AML-193 (cell line): ENCODE results near the gene CTDP1.
"Not testable (repeated sequence)": the region's sequence is repeated elsewhere in the genome, so short reads cannot be mapped to it uniquely, and the experiment has no call there.

ENCODE experiments used
- DNase-seq, 2 experiments: peaks; one replicate each; lab custom pipeline; 2025; lab: John Stamatoyannopoulos, UW

CTDP1 gene

DNA sequence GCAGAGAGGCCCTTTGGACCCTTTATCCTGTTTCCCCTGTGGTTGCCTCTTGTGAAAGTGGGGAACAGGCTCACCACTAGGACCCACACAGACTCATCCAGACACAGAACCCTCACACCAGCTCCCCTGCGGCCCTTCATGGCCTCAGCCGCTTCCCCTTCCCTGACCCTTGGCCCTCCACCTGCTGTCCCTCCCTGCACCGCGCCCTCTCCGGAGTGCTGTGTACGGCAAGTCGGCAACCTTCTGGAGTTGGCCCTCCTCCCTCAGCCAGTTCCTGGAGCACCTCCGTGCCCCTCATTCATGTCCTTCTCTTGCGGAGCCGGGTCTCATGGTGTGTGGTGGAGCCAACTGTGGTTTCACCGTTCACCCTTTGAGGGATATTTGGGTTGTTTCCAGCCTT lies 44.0 kb downstream of the CTDP1 start:
- no peak for DNase-seq

- no peak for DNase-seq
Measured at GRCh38 chr18:79724299-79725080, 44.9 kb downstream of the CTDP1 start.

GRCh38 chr18:79725486-79725885 lies 45.9 kb downstream of the CTDP1 start:
- DNase-seq, result no peak

- DNase-seq, result no peak
Measured at GRCh38 chr18:79726721-79727120, 47.1 kb downstream of the CTDP1 start.

DNA sequence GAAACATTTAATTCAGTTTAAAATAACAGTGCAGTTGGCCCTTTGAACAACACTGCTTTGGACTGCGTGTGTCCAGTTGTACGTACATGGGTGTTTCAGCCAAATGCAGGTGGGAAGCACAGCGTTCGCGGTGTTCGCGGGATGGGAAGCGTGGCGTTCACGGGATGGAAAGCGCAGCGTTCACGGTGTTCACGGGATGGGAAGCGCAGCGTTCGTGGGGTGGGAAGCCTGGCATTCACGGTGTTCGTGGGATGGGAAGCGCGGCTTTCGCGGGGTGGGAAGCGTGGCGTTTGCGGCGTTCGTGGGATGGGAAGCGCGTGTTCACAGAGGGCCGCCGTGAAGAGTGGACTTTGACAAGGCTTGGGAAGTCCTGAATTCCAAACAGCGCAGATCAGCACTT lies 47.6 kb downstream of the CTDP1 start:
- no peak for DNase-seq

DNA sequence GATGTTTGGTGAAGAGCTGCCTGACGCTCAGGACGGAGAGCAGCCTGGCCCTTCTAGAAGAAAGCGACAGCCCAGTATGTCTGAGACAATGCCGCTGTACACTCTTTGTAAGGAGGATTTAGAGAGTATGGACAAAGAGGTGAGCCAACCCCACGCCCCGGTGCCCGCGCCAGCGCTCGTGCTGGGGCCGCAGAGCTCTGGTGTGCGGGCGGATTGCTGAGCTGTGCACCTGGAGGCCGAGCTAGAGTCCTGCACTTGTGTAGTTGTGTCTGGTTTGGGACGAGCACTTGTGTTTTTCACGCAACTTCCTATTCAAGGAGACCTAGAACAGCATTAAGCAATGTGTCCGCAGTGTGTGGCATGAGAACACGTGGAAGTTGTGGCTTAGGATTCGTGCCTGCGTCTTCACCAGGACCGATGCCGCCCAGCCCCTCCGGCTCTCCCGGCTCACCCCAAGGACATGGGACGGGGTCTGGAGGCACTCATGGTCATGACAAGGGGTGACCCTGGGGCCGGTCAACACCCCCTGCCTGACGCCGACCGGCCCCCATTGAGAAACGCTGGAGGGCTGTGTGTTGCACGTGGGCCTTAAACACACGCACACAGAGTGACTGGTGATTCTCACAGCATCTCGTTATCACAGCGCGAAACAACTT lies 49.5 kb downstream of the CTDP1 start:
- DNase-seq, result no peak

- no peak for DNase-seq
Measured at GRCh38 chr18:79729611-79730010, 50.0 kb downstream of the CTDP1 start.

- DNase-seq, result no peak
Measured at GRCh38 chr18:79730804-79731203, 51.2 kb downstream of the CTDP1 start.

DNA sequence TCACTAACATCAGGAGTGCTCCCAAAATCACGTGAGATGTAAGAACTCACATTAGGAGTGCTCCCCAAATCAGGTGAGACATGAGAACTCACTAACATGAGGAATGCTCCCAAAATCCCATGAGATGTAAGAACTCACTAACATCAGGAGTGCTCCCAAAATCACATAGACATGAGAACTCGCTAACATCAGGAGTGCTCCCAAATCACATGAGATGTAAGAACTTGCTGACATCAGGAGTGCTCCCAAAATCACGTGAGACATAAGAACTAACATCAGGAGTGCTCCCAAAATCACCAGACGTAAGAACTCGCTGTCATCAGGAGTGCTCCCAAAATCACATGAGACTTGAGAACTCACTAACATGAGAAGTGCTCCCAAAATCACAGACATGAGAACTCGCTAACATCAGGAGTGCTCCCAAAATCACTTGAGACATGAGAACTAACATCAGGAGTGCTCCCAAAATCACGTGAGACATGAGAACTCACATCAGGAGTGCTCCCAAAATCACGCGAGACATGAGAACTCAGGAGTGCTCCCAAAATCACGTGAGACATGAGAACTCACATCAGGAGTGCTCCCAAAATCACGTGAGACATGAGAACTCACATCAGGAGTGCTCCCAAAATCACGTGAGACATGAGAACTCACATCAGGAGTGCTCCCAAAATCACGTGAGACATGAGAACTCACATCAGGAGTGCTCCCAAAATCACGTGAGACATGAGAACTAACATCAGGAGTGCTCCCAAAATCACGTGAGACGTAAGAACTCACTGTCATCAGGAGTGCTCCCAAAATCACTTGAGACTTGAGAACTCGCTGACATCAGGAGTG lies 52.5 kb downstream of the CTDP1 start:
- not testable (repeated sequence) for DNase-seq

GRCh38 chr18:79732721-79733025 lies 53.1 kb downstream of the CTDP1 start:
- no peak for DNase-seq

- no peak for DNase-seq
Measured at GRCh38 chr18:79733135-79733701, 53.6 kb downstream of the CTDP1 start.

DNA sequence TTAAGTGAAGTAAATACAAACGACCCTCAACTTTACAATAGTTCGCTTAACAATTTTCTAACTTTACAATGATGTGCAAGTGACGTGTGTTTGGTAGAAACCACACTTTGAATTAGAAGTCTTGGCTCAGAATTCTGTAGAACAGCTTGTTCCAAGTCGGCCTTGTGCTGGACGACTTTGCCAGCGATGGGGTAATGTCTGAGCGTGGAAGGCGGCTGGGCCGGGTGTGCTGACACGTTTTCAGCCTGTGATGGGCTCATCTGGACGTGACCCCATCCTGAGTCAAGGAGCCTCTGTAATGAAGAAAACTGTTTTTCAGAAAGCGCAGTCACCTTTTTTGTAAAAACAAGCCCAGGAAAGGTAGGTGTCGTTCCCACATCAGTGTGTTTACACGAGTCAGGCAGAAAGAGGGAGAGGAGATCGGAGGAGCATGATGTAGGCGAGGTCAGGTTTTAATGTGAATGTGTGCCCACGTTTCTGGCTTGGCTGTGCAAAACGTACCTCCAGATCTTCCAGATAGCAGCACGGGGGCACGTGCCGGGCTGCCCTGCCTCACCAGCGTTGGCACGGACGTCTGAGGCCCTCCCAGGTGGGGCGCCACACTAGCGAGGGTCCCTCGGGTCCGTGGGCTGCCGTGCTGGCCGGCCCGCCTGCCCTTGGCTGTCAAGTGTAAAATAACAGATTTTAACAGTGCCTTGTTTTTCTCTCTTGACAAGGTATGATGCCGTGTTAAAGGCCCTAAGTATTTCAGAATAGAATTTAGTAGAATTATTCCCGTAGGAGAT lies 54.6 kb downstream of the CTDP1 start:
- DNase-seq, result no peak

- DNase-seq, result no peak
Measured at GRCh38 chr18:79735071-79735980, 55.7 kb downstream of the CTDP1 start.

DNA sequence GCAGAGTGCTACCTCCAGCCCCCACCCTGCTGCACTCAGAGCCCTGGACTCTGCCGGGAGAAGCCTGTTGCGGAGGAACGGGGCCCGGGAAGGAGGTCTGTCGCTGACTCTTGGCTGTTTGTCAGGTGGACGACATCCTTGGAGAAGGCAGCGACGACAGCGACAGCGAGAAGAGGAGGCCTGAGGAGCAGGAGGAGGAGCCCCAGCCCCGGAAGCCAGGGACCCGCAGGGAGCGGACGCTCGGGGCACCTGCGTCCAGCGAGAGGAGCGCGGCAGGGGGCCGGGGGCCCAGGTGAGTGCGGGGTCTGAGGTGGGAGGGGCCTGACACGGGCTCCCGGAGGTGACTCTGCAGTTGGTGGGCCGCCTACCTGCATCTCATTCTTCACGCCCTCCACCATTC lies 56.6 kb downstream of the CTDP1 start:
- no peak for DNase-seq

- DNase-seq, result no peak
Measured at GRCh38 chr18:79736846-79737245, 57.2 kb downstream of the CTDP1 start.

GRCh38 chr18:79737426-79737825 lies 57.8 kb downstream of the CTDP1 start:
- no peak for DNase-seq

- DNase-seq, result no peak
Measured at GRCh38 chr18:79738041-79738461, 58.4 kb downstream of the CTDP1 start.

DNA sequence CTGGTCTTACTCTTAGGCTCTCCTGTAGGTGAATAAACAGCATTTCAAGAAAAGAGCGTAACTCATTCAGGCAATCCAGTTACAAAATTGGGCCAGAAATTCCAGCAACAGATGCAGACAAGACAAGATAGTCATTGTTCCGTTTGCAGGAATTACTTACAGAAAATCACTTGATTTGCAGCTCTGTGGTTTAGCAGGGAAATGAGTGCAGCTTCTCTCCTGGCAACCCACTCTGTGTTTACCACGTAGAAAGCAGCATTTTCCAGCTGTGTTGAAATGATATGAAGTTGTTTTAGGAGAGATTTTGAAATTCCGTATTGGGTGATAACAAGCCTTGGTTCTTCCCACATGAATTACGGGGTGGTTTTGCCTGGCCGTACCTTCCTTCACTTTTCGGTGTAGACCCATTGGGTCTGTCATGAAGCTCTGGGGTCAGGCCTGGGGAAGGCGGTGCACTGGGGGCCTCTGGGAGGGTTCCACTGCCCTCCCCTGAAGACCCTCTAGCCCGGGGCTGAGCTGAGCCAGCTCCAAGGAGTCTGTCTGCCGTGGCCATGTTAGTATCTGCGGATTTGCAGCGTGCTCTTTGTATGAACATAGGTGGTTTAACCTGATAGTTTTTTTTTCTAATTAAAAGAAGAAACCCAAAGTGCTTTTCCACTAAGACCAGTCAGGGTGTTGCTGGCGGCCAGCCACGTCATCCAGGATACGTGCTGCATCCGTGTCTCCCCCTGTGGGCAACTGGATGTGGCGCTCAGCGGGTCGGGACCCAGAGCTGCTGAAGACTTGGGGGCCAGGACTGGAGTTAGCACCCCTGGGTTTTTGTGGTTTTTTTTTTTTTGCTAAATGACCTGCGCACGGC lies 59.2 kb downstream of the CTDP1 start:
- DNase-seq, result no peak

DNA sequence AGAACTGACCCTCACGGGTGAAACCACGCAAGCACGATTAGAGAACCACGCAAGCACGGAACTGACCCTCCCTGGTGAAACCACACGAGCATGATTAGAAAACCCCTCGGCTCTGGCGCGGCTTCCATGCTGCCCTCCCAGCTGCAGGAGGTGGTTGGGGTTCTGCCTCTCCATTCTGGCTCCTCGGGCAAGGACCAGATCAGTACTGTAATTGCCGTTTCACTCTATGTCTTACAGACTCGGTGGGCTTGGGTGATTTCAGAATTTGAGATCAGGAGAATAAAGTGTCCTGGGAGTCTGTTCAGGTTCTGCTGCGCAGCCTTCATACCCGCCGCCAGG lies 59.8 kb downstream of the CTDP1 start:
- no peak for DNase-seq

GRCh38 chr18:79740047-79740446 lies 60.4 kb downstream of the CTDP1 start:
- not testable (repeated sequence) for DNase-seq
